Measurements from ENCODE around the gene DCUN1D2.

GRCh38 chr13:113532156-113532806, 41.8 kb upstream of the DCUN1D2 start:
- TF ChIP-seq CTCF (IDR thresholded peaks at IDR 0.05 in 4 of 5, conservative IDR thresholded peaks at IDR 0.05 in 1 of 5) (no peak), POLR2A (IDR thresholded peaks at IDR 0.05) (no peak)
